ENCODE data around the gene ARMCX5. TPM values are rescaled to one million over a fixed set of nuclear protein-coding genes. Genes with fewer than 3 reads are reported as not detected.

ARMCX5 gene
- total RNA-seq, 4 donors from 2014 or later: 18.0 to 26.5 (median 22.1) TPM

GRCh38 chrX:102599951-102600579, 750 bp downstream of the ARMCX5 start:
- Histone ChIP-seq H3K27me3 (no peaks in the 10 kb centered on the region), H3K9me3 (no peaks in the 10 kb centered on the region), H3K4me1 (peaks cover 6% of the 10 kb centered on the region), H3K27ac (peak overlapping the region; percentile 73), H3K4me3 (peak overlapping the region; percentile 55), H3K36me3 (no peaks in the 10 kb centered on the region)
- no peak for DNase-seq (ENCODE audit: low spot score in 2 of 2)
- TF ChIP-seq POLR2A (IDR thresholded peaks at IDR 0.05): no peak
- no peak for TF ChIP-seq POLR2AphosphoS5 (IDR thresholded peaks at IDR 0.05)
- no peak for TF ChIP-seq EP300 (IDR thresholded peaks at IDR 0.05)
- no peak for TF ChIP-seq CTCF (IDR thresholded peaks at IDR 0.05)
- WGBS: 33% methylated on average over 6 of the region's 6 CpGs

GRCh38 chrX:102604327-102604726, 5.0 kb downstream of the ARMCX5 start:
- Histone ChIP-seq H3K4me3 (no peak overlapping the region), H3K4me1 (peaks cover 6% of the 10 kb centered on the region), H3K36me3 (no peaks in the 10 kb centered on the region), H3K27me3 (no peaks in the 10 kb centered on the region), H3K27ac (no peak overlapping the region), H3K9me3 (no peaks in the 10 kb centered on the region)
- WGBS: 62% methylated on average over 1 of the region's 1 CpG
- TF ChIP-seq CTCF (IDR thresholded peaks at IDR 0.05) (no peak), POLR2A (IDR thresholded peaks at IDR 0.05) (no peak), POLR2AphosphoS5 (IDR thresholded peaks at IDR 0.05) (no peak), EP300 (IDR thresholded peaks at IDR 0.05) (no peak)
- DNase-seq (ENCODE audit: low spot score in 2 of 2): no peak

- no peaks in the 10 kb centered on the region for H3K9me3 ChIP-seq
- WGBS: 87% methylated on average over 1 of the region's 1 CpG
- H3K4me3 ChIP-seq: no peak overlapping the region
- H3K27me3 ChIP-seq: no peaks in the 10 kb centered on the region
- no peak overlapping the region for H3K27ac ChIP-seq
- TF ChIP-seq CTCF (IDR thresholded peaks at IDR 0.05): no peak
- TF ChIP-seq POLR2AphosphoS5 (IDR thresholded peaks at IDR 0.05): no peak
- TF ChIP-seq EP300 (IDR thresholded peaks at IDR 0.05): no peak
- no peaks in the 10 kb centered on the region for H3K4me1 ChIP-seq
- peaks cover 5% of the 10 kb centered on the region for H3K36me3 ChIP-seq
- DNase-seq (ENCODE audit: low spot score in 2 of 2): no peak
Observed at GRCh38 chrX:102606115-102606514, 6.8 kb downstream of the ARMCX5 start.

- Histone ChIP-seq H3K36me3 (peaks cover 8% of the 10 kb centered on the region), H3K9me3 (no peaks in the 10 kb centered on the region), H3K4me1 (no peaks in the 10 kb centered on the region), H3K4me3 (no peak overlapping the region), H3K27ac (no peak overlapping the region), H3K27me3 (no peaks in the 10 kb centered on the region)
- no peak for DNase-seq (ENCODE audit: low spot score in 2 of 2)
- TF ChIP-seq POLR2AphosphoS5 (IDR thresholded peaks at IDR 0.05) (no peak), CTCF (IDR thresholded peaks at IDR 0.05) (no peak), POLR2A (IDR thresholded peaks at IDR 0.05) (no peak), EP300 (IDR thresholded peaks at IDR 0.05) (no peak)
- 66% methylated on average over 4 of the region's 4 CpGs for WGBS
Observed at GRCh38 chrX:102610905-102611304, 11.6 kb downstream of the ARMCX5 start.

- no peak overlapping the region for H3K4me3 ChIP-seq
- no peaks in the 10 kb centered on the region for H3K36me3 ChIP-seq
- TF ChIP-seq POLR2AphosphoS5 (IDR thresholded peaks at IDR 0.05) (no peak), EP300 (IDR thresholded peaks at IDR 0.05) (no peak), CTCF (IDR thresholded peaks at IDR 0.05) (no peak)
- WGBS: 89% methylated on average over 6 of the region's 6 CpGs
- H3K27ac ChIP-seq: no peak overlapping the region
- no peaks in the 10 kb centered on the region for H3K4me1 ChIP-seq
- no peak for DNase-seq (ENCODE audit: low spot score in 2 of 2)
- no peaks in the 10 kb centered on the region for H3K9me3 ChIP-seq
- no peaks in the 10 kb centered on the region for H3K27me3 ChIP-seq
Observed at GRCh38 chrX:102624105-102624504, 24.8 kb downstream of the ARMCX5 start.

All from suprapubic skin (tissue), 4 donors.